Nephron progenitor cell (in vitro differentiated cells): ENCODE measurements around the gene MACF1.

Experiments used
- DNase-seq: peaks from one replicate; pipeline ENCODE4 v3.0.0; 2021
- H3K27ac Mint-ChIP-seq: 2 replicates; pipeline ENCODE4 v1.8.0; 2021; ENCODE audit warnings: mild to moderate bottlenecking, moderate library complexity, mixed read lengths
- H3K27me3 Mint-ChIP-seq: 2 replicates; pipeline ENCODE4 v1.8.0; 2021; ENCODE audit warnings: mild to moderate bottlenecking, low read depth, mixed read lengths; ENCODE audit not compliant: poor library complexity
- H3K36me3 Mint-ChIP-seq: 2 replicates; pipeline ENCODE4 v1.8.0; 2021; ENCODE audit warnings: low read depth, mixed read lengths
- H3K4me1 Mint-ChIP-seq: 2 replicates; pipeline ENCODE4 v1.8.0; 2021; ENCODE audit warnings: mixed read lengths
- H3K4me3 Mint-ChIP-seq: 2 replicates; pipeline ENCODE4 v1.8.0; 2021; ENCODE audit warnings: mild to moderate bottlenecking, moderate library complexity, mixed read lengths
- H3K9me3 Mint-ChIP-seq: 2 replicates; pipeline ENCODE4 v1.8.0; 2021; ENCODE audit warnings: mild to moderate bottlenecking, moderate library complexity, mixed read lengths
- TF ChIP-seq, protein P1 (sequence below): fragments of 200-600 bp; sonication (generic); IDR thresholded peaks from 2 replicates; pipeline ENCODE4 v1.5.0; 2021; ENCODE audit warnings: antibody characterized with exemption

MACF1 gene

GRCh38 chr1:39533442-39533841 is 328.9 kb downstream of the MACF1 start:
- DNase-seq: no peak
- H3K4me3 Mint-ChIP-seq: no peak overlapping the region
- no peaks in the 10 kb centered on the region for H3K27me3 Mint-ChIP-seq
- no peaks in the 10 kb centered on the region for H3K9me3 Mint-ChIP-seq
- H3K27ac Mint-ChIP-seq: no peak overlapping the region
- no peaks in the 10 kb centered on the region for H3K4me1 Mint-ChIP-seq
- TF ChIP-seq, protein P1, sequence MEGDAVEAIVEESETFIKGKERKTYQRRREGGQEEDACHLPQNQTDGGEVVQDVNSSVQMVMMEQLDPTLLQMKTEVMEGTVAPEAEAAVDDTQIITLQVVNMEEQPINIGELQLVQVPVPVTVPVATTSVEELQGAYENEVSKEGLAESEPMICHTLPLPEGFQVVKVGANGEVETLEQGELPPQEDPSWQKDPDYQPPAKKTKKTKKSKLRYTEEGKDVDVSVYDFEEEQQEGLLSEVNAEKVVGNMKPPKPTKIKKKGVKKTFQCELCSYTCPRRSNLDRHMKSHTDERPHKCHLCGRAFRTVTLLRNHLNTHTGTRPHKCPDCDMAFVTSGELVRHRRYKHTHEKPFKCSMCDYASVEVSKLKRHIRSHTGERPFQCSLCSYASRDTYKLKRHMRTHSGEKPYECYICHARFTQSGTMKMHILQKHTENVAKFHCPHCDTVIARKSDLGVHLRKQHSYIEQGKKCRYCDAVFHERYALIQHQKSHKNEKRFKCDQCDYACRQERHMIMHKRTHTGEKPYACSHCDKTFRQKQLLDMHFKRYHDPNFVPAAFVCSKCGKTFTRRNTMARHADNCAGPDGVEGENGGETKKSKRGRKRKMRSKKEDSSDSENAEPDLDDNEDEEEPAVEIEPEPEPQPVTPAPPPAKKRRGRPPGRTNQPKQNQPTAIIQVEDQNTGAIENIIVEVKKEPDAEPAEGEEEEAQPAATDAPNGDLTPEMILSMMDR: no peak
- peaks cover 61% of the 10 kb centered on the region for H3K36me3 Mint-ChIP-seq
